GM13977 (cell line): ENCODE results near the gene ELAPOR1.

Source experiments
- DNase-seq: peaks from one replicate; pipeline ENCODE4 v3.0.0; 2012; ENCODE audit warnings: low spot score
- CTCF ChIP-seq: IDR thresholded peaks from 2 replicates; pipeline ENCODE4 v1.5.1; 2012; ENCODE audit warnings: mild to moderate bottlenecking, control low read depth; ENCODE audit not compliant: insufficient read depth; ENCODE audit errors: extremely low read depth, missing control alignments
- in situ Hi-C: fragments of 300-500 bp; cut with MboI; formaldehyde crosslinking; loops from one replicate; pipeline ENCODE4 v1.12.0; 2022; ENCODE audit warnings: low sequenced_read_pairs, low pct_unique_long_range_greater_than_20kb, mixed read lengths, inconsistent platforms; ENCODE audit not compliant: unreplicated experiment

ELAPOR1 gene

GRCh38 chr1:109079240-109079622 lies 34.7 kb upstream of the ELAPOR1 start:
- in situ Hi-C loops, result no loop called here
- no peak for DNase-seq
- no peak for TF ChIP-seq CTCF

- in situ Hi-C loops, result no loop called here
- DNase-seq, result no peak
These were observed 33.4 kb upstream of the ELAPOR1 start for GRCh38 chr1:109080441-109081082.

GRCh38 chr1:109083501-109083900 lies 30.4 kb upstream of the ELAPOR1 start:
- in situ Hi-C loops, result no loop called here
- no peak for DNase-seq
- no peak for TF ChIP-seq CTCF

More at GRCh38 chr1:109080441-109081082, 33.4 kb upstream of the ELAPOR1 start:
- TF ChIP-seq CTCF, result no peak

DNA sequence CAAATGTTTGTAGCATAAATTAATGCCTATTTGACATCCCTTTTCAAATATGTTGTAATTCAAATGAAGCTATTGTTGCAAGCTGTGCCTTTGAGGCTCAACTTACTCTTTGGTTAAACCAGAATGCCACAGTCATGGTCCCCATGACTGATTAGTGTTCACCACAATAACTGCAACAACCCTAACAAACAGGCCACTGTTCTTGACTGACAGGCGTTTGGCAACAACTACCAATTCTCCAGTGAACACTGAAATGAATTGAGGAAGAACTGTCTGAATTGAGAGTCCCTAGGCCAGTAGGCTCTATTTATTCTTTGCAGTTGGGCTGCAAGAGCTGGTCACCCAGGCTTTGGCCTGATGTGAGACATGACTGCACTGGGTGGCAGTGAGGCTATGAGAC lies 30.0 kb upstream of the ELAPOR1 start:
- peak; percentile 6 for DNase-seq
- in situ Hi-C loops, result no loop called here
- no peak for TF ChIP-seq CTCF

GRCh38 chr1:109084563-109085517 lies 29.1 kb upstream of the ELAPOR1 start:
- TF ChIP-seq CTCF, result no peak
- peak; percentile 2 for DNase-seq

GRCh38 chr1:109089242-109090015 lies 24.5 kb upstream of the ELAPOR1 start:
- DNase-seq, result peak; percentile 57
- in situ Hi-C loops, result no loop called here
- peak; percentile 59 for TF ChIP-seq CTCF

More at GRCh38 chr1:109084563-109085517, 29.1 kb upstream of the ELAPOR1 start:
- in situ Hi-C loops, result no loop called here
